Hepatocyte (in vitro differentiated cells): ENCODE data around the gene GRIA2. TPM values are rescaled to one million over a fixed set of nuclear protein-coding genes. Genes with fewer than 3 reads are reported as not detected.
"Not testable (repeated sequence)": the region's sequence is repeated elsewhere in the genome, so short reads cannot be mapped to it uniquely, and the experiment has no call there.

Experiments used
- DNase-seq: peaks from one replicate; pipeline ENCODE4 v3.0.0-alpha.2; 2016; ENCODE audit warnings: low spot score
- H2AFZ ChIP-seq: fragments of 200-600 bp; sonication (generic); 2 replicates; pipeline ENCODE4 v1.6.0; 2016; ENCODE audit warnings: antibody characterized with exemption, mild to moderate bottlenecking
- H3K27ac ChIP-seq: fragments of 200-600 bp; sonication (generic); 2 replicates; pipeline ENCODE4 v1.5.1; 2016; ENCODE audit warnings: mild to moderate bottlenecking
- H3K27me3 ChIP-seq: fragments of 200-600 bp; sonication (generic); 2 replicates; pipeline ENCODE4 v1.6.1; 2016
- H3K36me3 ChIP-seq: fragments of 200-600 bp; sonication (generic); replicated peaks from 2 replicates; pipeline ENCODE4 v1.5.1; 2016; ENCODE audit warnings: low read depth; ENCODE audit not compliant: insufficient read depth
- H3K4me1 ChIP-seq: fragments of 200-600 bp; sonication (generic); 2 replicates; pipeline ENCODE4 v1.5.1; 2016; ENCODE audit warnings: mild to moderate bottlenecking, moderate library complexity; ENCODE audit not compliant: insufficient read depth
- H3K4me2 ChIP-seq: fragments of 200-600 bp; sonication (generic); 2 replicates; pipeline ENCODE4 v1.6.0; 2016
- H3K4me3 ChIP-seq: fragments of 200-600 bp; sonication (generic); 2 replicates; pipeline ENCODE4 v1.5.1; 2016; ENCODE audit warnings: mild to moderate bottlenecking
- H3K79me2 ChIP-seq: fragments of 200-600 bp; sonication (generic); 2 replicates; pipeline ENCODE4 v1.6.0; 2017; ENCODE audit warnings: mild to moderate bottlenecking
- H3K9me2 ChIP-seq: fragments of 200-600 bp; sonication (generic); replicated peaks from 2 replicates; pipeline ENCODE4 v1.6.0; 2017; ENCODE audit warnings: mild to moderate bottlenecking; ENCODE audit not compliant: insufficient read depth
- H3K9me3 ChIP-seq: fragments of 200-600 bp; sonication (generic); 2 replicates; pipeline ENCODE4 v1.5.1; 2016; ENCODE audit warnings: low read depth, mild to moderate bottlenecking
- H4K20me1 ChIP-seq: fragments of 200-600 bp; sonication (generic); 2 replicates; pipeline ENCODE4 v1.6.0; 2016; ENCODE audit warnings: mild to moderate bottlenecking; ENCODE audit not compliant: insufficient read depth, poor library complexity, severe bottlenecking
- CTCF ChIP-seq: fragments of 200-600 bp; sonication (generic); IDR thresholded peaks from 2 replicates; pipeline ENCODE4 v1.5.1; 2016; ENCODE audit warnings: antibody characterized with exemption, mild to moderate bottlenecking; ENCODE audit not compliant: poor library complexity
- EZH2 ChIP-seq: fragments of 200-600 bp; sonication (generic); IDR thresholded peaks from 2 replicates; pipeline ENCODE4 v1.6.1; 2016; ENCODE audit warnings: antibody characterized with exemption, mild to moderate bottlenecking, borderline replicate concordance
- EZH2phosphoT487 ChIP-seq: fragments of 200-600 bp; sonication (generic); IDR thresholded peaks from one replicate; pipeline ENCODE4 v1.6.1; 2018; ENCODE audit warnings: antibody characterized with exemption, mild to moderate bottlenecking, low read depth, moderate library complexity; ENCODE audit not compliant: unreplicated experiment, severe bottlenecking
- WGBS: methylation state at CpG from one replicate; pipeline ENCODE4 v1.1.6; 2016; ENCODE audit warnings: low lambda C conversion rate; ENCODE audit errors: missing lambda C conversion rate; 5-methylcytosine and 5-hydroxymethylcytosine counted together
- polyA plus RNA-seq: library from polyadenylated mRNA; unstranded; fragments of >200 nt; fragmentation: Nextera tagmentation; extraction: Ambion mirVana; gene quantifications from 2 replicates; pipeline ENCODE4 v1.2.1, GENCODE V29; 2016
- total RNA-seq: library from RNA; depleted of rRNA; stranded (reverse); fragments of >200 nt; gene quantifications from 2 replicates; pipeline ENCODE4 v1.2.3, GENCODE V29; 2014

The GRIA2 gene
- total and polyA plus RNA-seq, 2 experiments from 2014 or later = 1.5 TPM

- Histone ChIP-seq H3K79me2 (no peaks in the 10 kb centered on the region), H3K4me2 (no peak overlapping the region), H3K27ac (no peak overlapping the region), H3K9me3 (no peaks in the 10 kb centered on the region), H3K9me2 (no peaks in the 10 kb centered on the region), H2AFZ (no peak overlapping the region), H3K4me1 (no peaks in the 10 kb centered on the region), H3K27me3 (no peaks in the 10 kb centered on the region), H3K4me3 (no peak overlapping the region), H4K20me1 (no peaks in the 10 kb centered on the region), H3K36me3 (no peaks in the 10 kb centered on the region)
- no peak for DNase-seq
- no peak for TF ChIP-seq EZH2phosphoT487
These were observed 22.3 kb downstream of the GRIA2 start for GRCh38 chr4:157242871-157243270.

GRCh38 chr4:157244348-157244747, 23.8 kb downstream of the GRIA2 start:
- H3K9me3 ChIP-seq = no peaks in the 10 kb centered on the region
- no peaks in the 10 kb centered on the region for H3K27me3 ChIP-seq
- H3K4me2 ChIP-seq = no peak overlapping the region
- H3K27ac ChIP-seq = no peak overlapping the region
- DNase-seq = no peak
- no peaks in the 10 kb centered on the region for H3K9me2 ChIP-seq
- no peak overlapping the region for H2AFZ ChIP-seq
- H3K4me3 ChIP-seq = no peak overlapping the region
- 84% methylated on average over 2 of the region's 2 CpGs for WGBS
- H3K36me3 ChIP-seq = no peaks in the 10 kb centered on the region
- H4K20me1 ChIP-seq = no peaks in the 10 kb centered on the region
- H3K4me1 ChIP-seq = no peaks in the 10 kb centered on the region
- no peak for TF ChIP-seq EZH2
- no peak for TF ChIP-seq EZH2phosphoT487
- no peak for TF ChIP-seq CTCF
- H3K79me2 ChIP-seq = no peaks in the 10 kb centered on the region

- H3K4me1 ChIP-seq = no peaks in the 10 kb centered on the region
- no peaks in the 10 kb centered on the region for H3K9me2 ChIP-seq
- H2AFZ ChIP-seq = no peak overlapping the region
- H3K4me3 ChIP-seq = no peak overlapping the region
- no peaks in the 10 kb centered on the region for H3K9me3 ChIP-seq
- no peak for DNase-seq
- no peaks in the 10 kb centered on the region for H3K79me2 ChIP-seq
- no peaks in the 10 kb centered on the region for H3K27me3 ChIP-seq
- H3K36me3 ChIP-seq = no peaks in the 10 kb centered on the region
- H4K20me1 ChIP-seq = no peaks in the 10 kb centered on the region
- H3K27ac ChIP-seq = no peak overlapping the region
- no peak overlapping the region for H3K4me2 ChIP-seq
- TF ChIP-seq CTCF = no peak
- TF ChIP-seq EZH2phosphoT487 = no peak
These were observed 24.8 kb downstream of the GRIA2 start for GRCh38 chr4:157245351-157245750.

- TF ChIP-seq CTCF = no peak
- no peak for TF ChIP-seq EZH2
- TF ChIP-seq EZH2phosphoT487 = no peak
- H3K4me3 ChIP-seq = no peak overlapping the region
- H3K27ac ChIP-seq = no peak overlapping the region
- no peaks in the 10 kb centered on the region for H3K27me3 ChIP-seq
- no peak overlapping the region for H2AFZ ChIP-seq
- no peaks in the 10 kb centered on the region for H3K9me3 ChIP-seq
- DNase-seq = no peak
- H3K4me1 ChIP-seq = no peaks in the 10 kb centered on the region
- H3K36me3 ChIP-seq = no peaks in the 10 kb centered on the region
- H3K4me2 ChIP-seq = no peak overlapping the region
- no peaks in the 10 kb centered on the region for H3K9me2 ChIP-seq
- no peaks in the 10 kb centered on the region for H4K20me1 ChIP-seq
- H3K79me2 ChIP-seq = no peaks in the 10 kb centered on the region
These were observed 26.4 kb downstream of the GRIA2 start for GRCh38 chr4:157246964-157247363.

- not testable (repeated sequence) for H3K4me3 ChIP-seq, H3K9me3 ChIP-seq, H3K9me2 ChIP-seq, H3K36me3 ChIP-seq, H3K4me2 ChIP-seq, H3K27ac ChIP-seq, H3K79me2 ChIP-seq, H4K20me1 ChIP-seq, H3K27me3 ChIP-seq, H2AFZ ChIP-seq, H3K4me1 ChIP-seq, DNase-seq
- WGBS = 77% methylated on average over 6 of the region's 6 CpGs
These were observed 37.6 kb downstream of the GRIA2 start for GRCh38 chr4:157258165-157258564.
